Activated naive CD4-positive, alpha-beta T cell treated with Interleukin-2 at 50 U/mL for 16 hours (primary cell): ENCODE results near the gene SMARCA2.
"Not testable (repeated sequence)": the region's sequence is repeated elsewhere in the genome, so short reads cannot be mapped to it uniquely, and the experiment has no call there.

Experiments used
- DNase-seq: peaks from one replicate; pipeline ENCODE4 v3.0.0-alpha.2; 2020

The SMARCA2 gene

DNA sequence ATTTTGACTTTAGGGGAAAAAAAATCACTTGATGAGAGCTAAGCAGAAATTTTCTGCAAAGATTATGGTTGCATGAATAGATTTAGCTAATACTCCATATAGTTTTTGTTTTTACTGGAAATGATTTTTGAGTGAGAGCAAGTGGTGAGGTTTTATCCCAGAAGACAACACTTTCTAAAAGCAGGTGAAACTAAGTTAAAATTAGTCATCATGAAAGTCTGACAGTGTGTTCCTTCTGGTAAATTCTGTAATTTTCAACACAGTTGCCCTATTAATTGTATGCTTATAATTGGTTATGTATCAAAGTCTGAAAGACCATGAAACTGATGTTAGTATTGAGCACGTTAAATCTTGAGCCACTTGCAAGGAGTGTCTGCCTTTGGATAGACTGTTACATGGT lies 91.5 kb downstream of the SMARCA2 start:
- no peak for DNase-seq

GRCh38 chr9:2107906-2108451 lies 92.8 kb downstream of the SMARCA2 start:
- DNase-seq, result no peak

- no peak for DNase-seq
Observed at GRCh38 chr9:2109069-2109650, 94.0 kb downstream of the SMARCA2 start.

DNA sequence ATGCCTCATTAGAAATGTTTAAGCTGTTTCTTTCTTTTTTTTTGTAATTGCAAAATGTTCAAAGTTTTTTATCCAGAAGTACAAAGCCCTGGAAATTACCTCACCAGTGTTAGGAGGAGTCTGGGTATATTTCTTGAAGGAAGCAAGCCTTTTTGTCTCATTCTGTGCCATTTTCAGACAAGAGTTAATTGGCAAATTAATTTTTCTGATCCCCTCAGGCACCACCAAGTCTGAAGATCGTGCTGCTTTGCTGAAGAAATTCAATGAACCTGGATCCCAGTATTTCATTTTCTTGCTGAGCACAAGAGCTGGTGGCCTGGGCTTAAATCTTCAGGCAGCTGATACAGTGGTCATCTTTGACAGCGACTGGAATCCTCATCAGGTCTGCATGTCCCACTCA lies 94.9 kb downstream of the SMARCA2 start:
- no peak for DNase-seq

GRCh38 chr9:2116073-2116472 lies 100.9 kb downstream of the SMARCA2 start:
- DNase-seq, result no peak

GRCh38 chr9:2117527-2117926 lies 102.4 kb downstream of the SMARCA2 start:
- DNase-seq, result no peak

DNA sequence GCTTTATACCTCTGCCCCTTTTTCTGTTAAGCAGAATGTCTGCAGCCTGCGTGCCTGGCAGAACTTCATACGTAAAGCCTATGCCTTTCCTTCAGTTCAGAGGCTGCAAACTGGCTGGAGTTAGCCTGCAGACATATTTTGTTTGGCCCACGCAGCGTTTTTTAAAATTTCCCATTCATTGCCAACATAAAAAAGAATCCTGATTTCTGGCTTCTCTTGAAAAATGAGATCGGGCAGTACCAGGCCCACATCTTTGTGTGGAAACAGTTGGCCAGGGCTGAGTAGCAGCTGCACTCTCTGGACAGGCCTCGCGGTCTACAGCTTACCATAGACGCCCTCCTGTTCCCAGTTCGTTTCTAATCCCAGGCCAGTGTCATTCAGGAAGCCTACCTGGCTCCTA lies 104.4 kb downstream of the SMARCA2 start:
- DNase-seq, result no peak

GRCh38 chr9:2120926-2121689 lies 106.0 kb downstream of the SMARCA2 start:
- DNase-seq, result no peak

GRCh38 chr9:2122299-2122698 lies 107.2 kb downstream of the SMARCA2 start:
- no peak for DNase-seq

DNA sequence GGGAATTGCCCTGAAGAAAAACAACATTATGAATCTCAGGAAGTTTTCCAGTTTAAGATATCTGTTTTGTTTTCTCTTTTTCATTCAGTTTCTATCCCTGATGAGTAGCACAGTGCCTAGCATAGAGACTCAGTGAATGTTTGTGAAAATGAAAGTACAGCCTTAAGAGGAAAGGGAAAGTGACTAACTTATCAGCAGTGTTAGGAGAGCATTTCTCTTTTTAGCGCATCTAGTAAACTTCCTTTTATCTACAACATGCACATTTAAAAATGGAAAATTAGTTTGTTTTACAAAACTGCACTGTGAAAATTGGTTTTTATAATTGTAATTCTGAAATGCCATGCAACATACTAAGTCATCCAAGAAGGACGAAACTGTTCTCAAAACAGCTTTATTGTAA lies 110.8 kb downstream of the SMARCA2 start:
- no peak for DNase-seq

GRCh38 chr9:2126331-2126803 lies 111.2 kb downstream of the SMARCA2 start:
- no peak for DNase-seq

GRCh38 chr9:2127486-2127885 lies 112.3 kb downstream of the SMARCA2 start:
- no peak for DNase-seq

DNA sequence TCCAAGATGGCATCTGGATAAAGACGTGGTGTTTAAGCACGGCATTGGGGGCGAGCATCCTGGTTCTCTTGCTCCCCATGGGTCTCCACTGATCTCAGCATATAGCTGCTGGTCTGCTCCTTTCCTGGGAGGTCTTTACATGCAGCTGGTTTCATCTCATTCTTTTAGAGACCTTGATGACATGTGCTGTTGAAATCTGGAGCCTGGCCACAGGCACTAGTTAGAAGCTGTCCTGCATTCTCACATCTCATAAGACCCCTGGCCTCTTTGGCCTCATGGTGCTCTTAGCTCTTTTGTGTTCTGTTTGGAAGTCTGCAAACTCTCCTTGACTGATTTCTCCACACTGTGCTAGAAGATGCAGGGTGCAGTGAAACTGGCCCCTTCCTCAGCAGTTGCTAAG lies 113.0 kb downstream of the SMARCA2 start:
- no peak for DNase-seq

DNA sequence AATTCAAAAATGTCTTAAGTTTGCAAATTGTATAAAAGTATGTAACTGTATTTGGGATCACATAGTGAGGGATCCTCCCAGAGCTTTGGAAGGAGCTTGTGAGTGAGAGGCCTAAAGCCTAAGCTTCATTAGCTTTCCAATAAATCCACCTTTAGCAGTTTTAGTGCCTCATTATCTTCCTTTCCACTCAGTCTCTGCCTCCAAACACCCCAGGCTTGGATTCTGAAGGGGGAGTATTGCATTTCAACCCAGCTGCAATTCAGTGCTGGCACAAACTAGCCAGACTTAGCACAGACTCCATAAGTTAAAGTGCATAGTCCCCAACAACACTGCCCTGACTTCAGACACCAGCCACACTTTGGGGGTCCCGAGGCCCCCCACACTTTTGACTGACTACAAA lies 113.5 kb downstream of the SMARCA2 start:
- no peak for DNase-seq

DNA sequence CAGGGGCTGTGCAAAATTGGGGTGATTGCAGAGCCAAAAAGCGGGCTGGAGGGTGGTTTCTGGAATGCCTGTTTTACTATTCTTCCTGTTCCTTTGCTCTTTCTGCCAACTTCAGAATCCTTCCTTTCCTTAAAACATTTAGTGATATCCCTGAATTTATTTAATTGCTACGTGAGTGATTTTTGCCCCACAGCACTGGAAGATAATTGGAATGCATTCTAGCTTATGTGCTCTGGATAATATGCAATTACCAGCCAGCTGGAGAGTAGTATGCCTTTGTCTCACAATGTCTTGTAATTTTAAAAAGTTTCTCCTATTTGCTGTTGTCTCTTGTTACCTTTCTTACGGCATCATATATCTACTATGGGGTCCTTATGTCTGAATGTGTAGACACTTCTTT lies 115.8 kb downstream of the SMARCA2 start:
- DNase-seq, result no peak

DNA sequence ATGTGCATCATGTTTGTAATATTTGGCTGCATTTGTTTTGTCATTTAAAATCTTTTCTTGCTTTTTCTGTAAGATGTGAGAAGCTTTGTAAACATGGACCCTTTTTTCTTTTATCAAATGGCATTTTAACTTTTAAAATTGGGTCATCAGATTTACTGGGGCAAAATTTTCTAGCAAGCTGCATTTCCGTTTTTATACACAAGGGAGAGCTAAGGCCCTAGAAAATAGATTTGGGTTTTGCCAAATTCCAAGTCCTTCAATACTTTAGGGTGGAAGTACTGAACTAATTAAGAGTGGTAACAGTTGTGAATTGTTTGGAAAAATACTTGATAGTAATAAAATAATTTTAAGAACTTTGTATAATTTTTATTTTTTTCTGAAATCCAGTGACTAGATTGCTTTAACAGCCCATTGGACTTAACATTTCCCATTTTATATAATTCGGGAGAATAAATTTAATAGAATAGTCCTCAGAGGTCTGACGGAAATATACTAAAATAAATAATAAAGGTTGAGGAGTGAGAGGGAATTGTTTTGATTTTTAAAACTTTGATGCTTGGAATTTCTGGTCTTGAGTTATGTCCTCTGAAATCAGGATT lies 117.4 kb downstream of the SMARCA2 start:
- DNase-seq, result no peak

- no peak for DNase-seq
Observed at GRCh38 chr9:2134391-2134790, 119.2 kb downstream of the SMARCA2 start.

DNA sequence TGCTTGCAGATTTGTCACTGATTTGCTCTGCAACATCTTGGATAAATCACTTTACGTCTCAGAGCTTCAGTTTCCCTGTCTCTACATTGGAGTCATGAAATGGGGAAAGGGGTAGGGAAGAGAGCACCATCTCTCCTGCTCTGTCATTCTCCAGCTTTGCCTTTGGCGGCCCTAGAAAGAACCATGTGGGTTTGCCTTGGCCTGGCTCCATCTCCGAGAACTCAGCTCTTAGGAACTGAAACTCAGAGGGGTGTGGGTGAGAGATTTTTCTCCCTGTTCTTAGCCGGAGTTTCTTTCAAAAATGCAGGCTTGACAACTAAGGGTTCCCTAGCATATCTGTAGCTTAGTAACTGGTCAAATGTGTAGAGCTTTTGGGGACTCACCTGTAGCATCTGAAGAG lies 123.5 kb downstream of the SMARCA2 start:
- no peak for DNase-seq

DNA sequence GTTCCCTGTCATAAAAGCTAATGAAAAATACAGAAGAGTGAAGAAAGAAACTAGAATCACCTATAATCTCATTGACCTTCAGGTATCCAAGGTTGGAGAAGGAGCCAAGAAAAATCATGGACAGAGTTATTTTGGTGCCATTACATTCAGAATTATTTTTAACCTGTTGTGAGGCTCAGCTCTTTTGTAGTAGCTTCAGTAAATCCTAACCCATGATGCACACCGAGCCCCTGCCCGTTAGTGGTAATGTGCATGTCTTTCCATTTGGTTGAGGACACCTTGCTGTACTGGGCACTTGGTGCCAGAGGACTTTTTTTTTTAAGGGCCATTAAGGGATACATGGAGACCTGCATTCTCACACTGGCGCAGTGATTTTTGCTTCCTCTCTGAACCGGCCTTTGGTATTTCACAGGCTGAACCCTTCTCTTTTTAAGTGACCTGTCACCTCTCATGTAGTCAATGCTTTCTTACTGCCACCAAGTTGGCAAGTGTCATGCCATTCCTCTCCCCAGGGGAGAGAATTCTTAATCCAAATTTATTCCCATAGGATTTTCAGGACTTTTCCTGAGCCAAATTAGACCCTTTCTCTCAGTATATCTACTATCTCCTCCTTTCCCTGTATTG lies 125.6 kb downstream of the SMARCA2 start:
- no peak for DNase-seq

- DNase-seq, result no peak
Observed at GRCh38 chr9:2142212-2142611, 127.1 kb downstream of the SMARCA2 start.

DNA sequence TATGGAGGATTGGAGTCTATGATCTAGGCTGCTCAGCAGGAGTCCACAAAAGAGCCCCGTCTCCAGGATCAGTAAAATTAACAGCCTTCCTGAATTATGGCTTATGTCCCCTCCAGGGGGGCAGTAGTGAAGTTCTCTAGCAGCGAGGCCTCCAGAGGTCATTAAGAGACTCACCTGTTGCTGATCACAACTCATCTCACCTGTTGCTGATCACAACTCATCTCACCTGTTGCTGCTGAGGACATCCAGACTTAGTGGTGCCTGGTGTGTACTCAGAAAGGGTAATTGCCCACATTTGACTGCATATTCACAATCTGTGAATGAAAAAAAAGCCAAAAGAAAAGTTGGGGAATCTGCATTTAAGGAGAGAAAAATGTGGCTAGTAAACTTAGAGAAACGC lies 129.5 kb downstream of the SMARCA2 start:
- DNase-seq, result no peak

GRCh38 chr9:2145746-2146145 lies 130.6 kb downstream of the SMARCA2 start:
- no peak for DNase-seq

DNA sequence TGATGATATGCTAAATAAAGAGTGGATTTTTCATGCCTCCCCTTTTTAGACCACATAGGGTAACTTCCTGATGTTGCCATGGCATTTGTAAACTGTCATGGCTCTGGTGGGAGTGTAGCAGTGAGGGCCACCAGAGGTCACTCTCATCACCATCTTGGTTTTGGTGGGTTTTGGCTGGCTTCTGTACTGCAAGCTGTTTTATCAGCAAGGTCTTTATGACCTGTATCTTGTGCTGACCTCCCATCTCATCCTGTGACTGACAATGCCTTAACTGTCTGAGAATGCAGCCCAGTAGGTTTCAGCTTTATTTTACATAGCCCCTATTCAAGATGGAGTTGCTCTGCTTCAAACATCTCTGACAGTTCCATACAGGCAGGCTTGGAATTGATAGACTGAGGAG lies 131.6 kb downstream of the SMARCA2 start:
- DNase-seq, result not testable (repeated sequence)

GRCh38 chr9:2150338-2150737 lies 135.2 kb downstream of the SMARCA2 start:
- no peak for DNase-seq
